ENCODE measurements around the gene EXTL1.

DNA sequence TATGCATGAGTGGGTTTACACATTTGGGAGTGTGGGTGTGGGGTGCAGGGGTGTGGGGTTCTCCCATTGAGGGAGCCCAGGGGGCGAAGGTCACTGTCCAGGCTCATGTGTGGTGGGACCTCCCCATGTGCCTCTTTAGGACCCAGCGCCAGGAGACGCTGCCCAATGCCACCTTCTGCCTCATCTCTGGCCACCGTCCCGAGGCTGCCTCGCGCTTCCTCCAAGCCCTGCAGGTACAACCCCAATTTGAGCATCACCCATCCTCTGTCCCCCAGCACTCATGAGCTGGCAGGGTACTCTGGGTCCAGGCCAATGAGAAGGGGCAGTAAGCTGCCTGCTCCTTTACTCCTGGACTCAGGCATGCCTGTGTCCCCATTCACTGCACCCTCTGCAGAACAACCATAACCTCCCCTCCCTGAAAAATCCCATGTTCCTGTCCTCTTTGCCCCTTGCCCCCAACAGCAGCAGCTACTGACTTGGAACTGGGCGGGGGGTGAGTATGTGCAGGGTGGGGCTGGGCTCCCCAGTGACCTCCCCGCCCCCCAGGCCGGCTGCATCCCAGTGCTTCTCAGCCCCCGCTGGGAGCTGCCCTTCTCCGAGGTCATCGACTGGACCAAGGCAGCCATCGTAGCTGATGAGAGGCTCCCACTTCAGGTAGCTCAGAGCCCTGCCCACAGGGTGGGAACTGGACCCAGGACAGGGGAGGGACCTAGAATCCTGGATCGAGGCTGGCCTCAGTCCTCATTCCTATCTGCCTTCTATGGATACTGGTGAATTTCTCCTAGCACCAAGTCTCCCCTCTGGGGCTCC lies 7.7 kb downstream of the EXTL1 start:
- no peak for TF ChIP-seq TCF12 (IDR thresholded peaks at IDR 0.05; ENCODE audit: low read depth, low read length)
- no peak for TF ChIP-seq CREB1 (IDR thresholded peaks at IDR 0.05; ENCODE audit: low read depth)
- no peak for TF ChIP-seq POLR2A (IDR thresholded peaks at IDR 0.05; ENCODE audit: low read depth, low read length)
- no peak for TF ChIP-seq POU2F2 (IDR thresholded peaks at IDR 0.05; ENCODE audit: borderline replicate concordance, low read depth, low read length)
- no peak for TF ChIP-seq SMARCA5 (IDR thresholded peaks at IDR 0.05)
- no peak for TF ChIP-seq RFX5 (IDR thresholded peaks at IDR 0.05; ENCODE audit: low read depth, low read length)
- TF ChIP-seq GABPA (IDR thresholded peaks at IDR 0.05; ENCODE audit: low read depth) = no peak

All from GM12878 (cell line).